Epithelial cell of proximal tubule (primary cell): ENCODE measurements around the gene FNDC10. TPM values are rescaled to one million over a fixed set of nuclear protein-coding genes. Genes with fewer than 3 reads are reported as not detected.
"Not testable (repeated sequence)": the region's sequence is repeated elsewhere in the genome, so short reads cannot be mapped to it uniquely, and the experiment has no call there.

ENCODE experiments used
- DNase-seq: peaks from one replicate; pipeline ENCODE4 v3.0.0-alpha.2; 2011; ENCODE audit warnings: low read depth
- H3K4me3 ChIP-seq: 2 replicates; pipeline ENCODE4 v1.5.1; 2011; ENCODE audit warnings: low read depth, mild to moderate bottlenecking, low read length
- CTCF ChIP-seq: conservative IDR thresholded peaks from 2 replicates; pipeline ENCODE4 v1.5.1; 2012; ENCODE audit warnings: low read depth, mild to moderate bottlenecking, low read length
- total RNA-seq: library from RNA; depleted of rRNA; stranded (reverse); fragments of >200 nt; gene quantifications from 2 replicates; pipeline ENCODE4 v1.2.3, GENCODE V29; 2015

Gene FNDC10
- total RNA-seq, 1 donor from 2014 or later, result 6.1 TPM

- no peak overlapping the region for H3K4me3 ChIP-seq
- no peak for DNase-seq
- no peak for TF ChIP-seq CTCF
These were observed 36.2 kb downstream of the FNDC10 start for GRCh38 chr1:1563688-1564087.

GRCh38 chr1:1562556-1563195 lies 37.3 kb downstream of the FNDC10 start:
- no peak for DNase-seq
- TF ChIP-seq CTCF, result no peak

GRCh38 chr1:1561801-1562470 lies 38.0 kb downstream of the FNDC10 start:
- DNase-seq, result no peak
- H3K4me3 ChIP-seq, result no peak overlapping the region
- TF ChIP-seq CTCF, result no peak

More at GRCh38 chr1:1562556-1563195, 37.3 kb downstream of the FNDC10 start:
- H3K4me3 ChIP-seq, result no peak overlapping the region

- no peak for TF ChIP-seq CTCF
- no peak overlapping the region for H3K4me3 ChIP-seq
These were observed 39.8 kb downstream of the FNDC10 start for GRCh38 chr1:1560178-1560577.

GRCh38 chr1:1559066-1559465 lies 40.9 kb downstream of the FNDC10 start:
- no peak for DNase-seq

More at GRCh38 chr1:1560178-1560577, 39.8 kb downstream of the FNDC10 start:
- no peak for DNase-seq

GRCh38 chr1:1558591-1558990 lies 41.3 kb downstream of the FNDC10 start:
- no peak for DNase-seq
- H3K4me3 ChIP-seq, result no peak overlapping the region
- no peak for TF ChIP-seq CTCF

More at GRCh38 chr1:1559066-1559465, 40.9 kb downstream of the FNDC10 start:
- H3K4me3 ChIP-seq, result no peak overlapping the region
- no peak for TF ChIP-seq CTCF

- not testable (repeated sequence) for DNase-seq, H3K4me3 ChIP-seq
These were observed 42.2 kb downstream of the FNDC10 start for GRCh38 chr1:1557688-1558087.

- not testable (repeated sequence) for H3K4me3 ChIP-seq, DNase-seq
These were observed 43.0 kb downstream of the FNDC10 start for GRCh38 chr1:1556961-1557360.
